ENCODE data around the gene TMEM139. TPM values are rescaled to one million over a fixed set of nuclear protein-coding genes. Genes with fewer than 3 reads are reported as not detected.

The TMEM139 gene
- total RNA-seq, 1 experiment from 2014 or later, result 1.5 TPM

- TF ChIP-seq ZNF512 (CRISPR knock-in tag; IDR thresholded peaks at IDR 0.05; ENCODE audit: borderline replicate concordance) (no peak), JUN (CRISPR knock-in tag; IDR thresholded peaks at IDR 0.05) (no peak), ZNF219 (CRISPR knock-in tag; IDR thresholded peaks at IDR 0.05; ENCODE audit: borderline replicate concordance) (no peak), ESRRA (CRISPR knock-in tag; IDR thresholded peaks at IDR 0.05; ENCODE audit: borderline replicate concordance) (no peak), FOXP1 (CRISPR knock-in tag; IDR thresholded peaks at IDR 0.05; ENCODE audit: borderline replicate concordance) (no peak), NR3C1 (CRISPR knock-in tag; conservative IDR thresholded peaks at IDR 0.05; ENCODE audit: low read depth) (no peak)
These were observed 13.5 kb upstream of the TMEM139 start (continued) for GRCh38 chr7:143271240-143271639.

GRCh38 chr7:143272871-143273270 is 11.9 kb upstream of the TMEM139 start:
- CTCF ChIA-PET, result interaction anchor here (0.9 kb wide), 1 partner anchor 15 kb away, joined by 3 read pairs; the partner anchor contains the start of gene CASP2
- POLR2A ChIA-PET, result interaction anchor here (0.7 kb wide), 1 partner anchor 10 kb away, joined by 5 read pairs; the partner anchor contains the start of gene GSTK1
- H3K27ac Mint-ChIP-seq, result no peak overlapping the region
- ATAC-seq (no peak), DNase-seq (ENCODE audit: low spot score) (no peak)
- H3K36me3 Mint-ChIP-seq, result no peaks in the 10 kb centered on the region; the same call in 1 of the 2 replicates
- TF ChIP-seq NFATC4 (CRISPR knock-in tag; IDR thresholded peaks at IDR 0.05) (no peak), NR1H2 (CRISPR knock-in tag; IDR thresholded peaks at IDR 0.05) (no peak), CDX4 (CRISPR knock-in tag; IDR thresholded peaks at IDR 0.05; ENCODE audit: borderline replicate concordance) (no peak), ELF4 (CRISPR knock-in tag; IDR thresholded peaks at IDR 0.05; ENCODE audit: low read depth) (no peak), ZNF219 (CRISPR knock-in tag; IDR thresholded peaks at IDR 0.05; ENCODE audit: borderline replicate concordance) (no peak), FOXP1 (CRISPR knock-in tag; IDR thresholded peaks at IDR 0.05; ENCODE audit: borderline replicate concordance) (no peak), FOXP4 (CRISPR knock-in tag; IDR thresholded peaks at IDR 0.05) (no peak), E2F1 (CRISPR knock-in tag; IDR thresholded peaks at IDR 0.05) (no peak), NR3C1 (CRISPR knock-in tag; conservative IDR thresholded peaks at IDR 0.05; ENCODE audit: low read depth) (no peak), SOX15 (CRISPR knock-in tag; IDR thresholded peaks at IDR 0.05) (no peak), IRF1 (CRISPR knock-in tag; IDR thresholded peaks at IDR 0.05) (no peak), FOXK1 (CRISPR knock-in tag; IDR thresholded peaks at IDR 0.05) (no peak), OVOL2 (CRISPR knock-in tag; IDR thresholded peaks at IDR 0.05; ENCODE audit: borderline replicate concordance) (no peak)
- TF ChIP-seq, protein P1, sequence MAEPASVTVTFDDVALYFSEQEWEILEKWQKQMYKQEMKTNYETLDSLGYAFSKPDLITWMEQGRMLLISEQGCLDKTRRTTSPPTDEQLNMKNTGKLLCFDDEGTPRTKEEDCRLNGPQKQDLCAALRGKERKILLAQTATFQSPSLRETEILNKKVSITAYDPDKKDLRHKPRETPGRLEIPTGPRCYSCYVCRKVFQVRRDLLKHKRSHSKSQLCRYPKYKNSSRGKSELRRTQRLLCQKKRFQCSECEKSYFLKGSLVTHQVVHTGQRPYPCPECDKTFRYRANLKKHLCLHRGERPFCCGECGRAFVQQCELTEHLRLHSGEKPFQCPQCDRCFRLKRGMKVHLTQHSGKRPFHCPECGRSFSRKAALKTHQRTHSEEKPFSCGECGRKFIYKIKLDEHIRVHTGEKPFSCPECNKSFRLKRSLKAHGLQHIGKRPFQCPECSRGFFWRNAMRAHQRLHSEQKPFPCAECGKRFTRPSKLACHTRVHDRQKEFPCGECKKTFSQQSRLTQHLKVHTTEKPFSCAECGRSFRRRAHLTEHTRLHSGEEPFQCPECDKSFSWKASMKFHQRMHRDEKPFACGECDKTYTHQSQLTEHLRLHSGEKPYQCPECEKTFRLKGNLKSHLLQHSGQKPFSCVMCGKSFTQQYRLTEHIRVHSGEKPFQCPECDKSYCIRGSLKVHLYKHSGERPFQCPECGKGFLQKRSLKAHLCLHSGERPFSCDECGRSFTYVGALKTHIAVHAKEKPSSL (CRISPR knock-in tag; conservative IDR thresholded peaks at IDR 0.05), result no peak
- TF ChIP-seq, protein P2, sequence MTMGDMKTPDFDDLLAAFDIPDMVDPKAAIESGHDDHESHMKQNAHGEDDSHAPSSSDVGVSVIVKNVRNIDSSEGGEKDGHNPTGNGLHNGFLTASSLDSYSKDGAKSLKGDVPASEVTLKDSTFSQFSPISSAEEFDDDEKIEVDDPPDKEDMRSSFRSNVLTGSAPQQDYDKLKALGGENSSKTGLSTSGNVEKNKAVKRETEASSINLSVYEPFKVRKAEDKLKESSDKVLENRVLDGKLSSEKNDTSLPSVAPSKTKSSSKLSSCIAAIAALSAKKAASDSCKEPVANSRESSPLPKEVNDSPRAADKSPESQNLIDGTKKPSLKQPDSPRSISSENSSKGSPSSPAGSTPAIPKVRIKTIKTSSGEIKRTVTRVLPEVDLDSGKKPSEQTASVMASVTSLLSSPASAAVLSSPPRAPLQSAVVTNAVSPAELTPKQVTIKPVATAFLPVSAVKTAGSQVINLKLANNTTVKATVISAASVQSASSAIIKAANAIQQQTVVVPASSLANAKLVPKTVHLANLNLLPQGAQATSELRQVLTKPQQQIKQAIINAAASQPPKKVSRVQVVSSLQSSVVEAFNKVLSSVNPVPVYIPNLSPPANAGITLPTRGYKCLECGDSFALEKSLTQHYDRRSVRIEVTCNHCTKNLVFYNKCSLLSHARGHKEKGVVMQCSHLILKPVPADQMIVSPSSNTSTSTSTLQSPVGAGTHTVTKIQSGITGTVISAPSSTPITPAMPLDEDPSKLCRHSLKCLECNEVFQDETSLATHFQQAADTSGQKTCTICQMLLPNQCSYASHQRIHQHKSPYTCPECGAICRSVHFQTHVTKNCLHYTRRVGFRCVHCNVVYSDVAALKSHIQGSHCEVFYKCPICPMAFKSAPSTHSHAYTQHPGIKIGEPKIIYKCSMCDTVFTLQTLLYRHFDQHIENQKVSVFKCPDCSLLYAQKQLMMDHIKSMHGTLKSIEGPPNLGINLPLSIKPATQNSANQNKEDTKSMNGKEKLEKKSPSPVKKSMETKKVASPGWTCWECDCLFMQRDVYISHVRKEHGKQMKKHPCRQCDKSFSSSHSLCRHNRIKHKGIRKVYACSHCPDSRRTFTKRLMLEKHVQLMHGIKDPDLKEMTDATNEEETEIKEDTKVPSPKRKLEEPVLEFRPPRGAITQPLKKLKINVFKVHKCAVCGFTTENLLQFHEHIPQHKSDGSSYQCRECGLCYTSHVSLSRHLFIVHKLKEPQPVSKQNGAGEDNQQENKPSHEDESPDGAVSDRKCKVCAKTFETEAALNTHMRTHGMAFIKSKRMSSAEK (CRISPR knock-in tag; IDR thresholded peaks at IDR 0.05; ENCODE audit: borderline replicate concordance), result no peak
- H3K9me3 Mint-ChIP-seq, result peaks cover 4% of the 10 kb centered on the region; the same call in 1 of the 2 replicates
- no peaks in the 10 kb centered on the region for H3K4me1 Mint-ChIP-seq
- no peaks in the 10 kb centered on the region; the same call in none of the 2 replicates for H3K27me3 Mint-ChIP-seq (ENCODE audit: low read depth)
- H3K4me3 Mint-ChIP-seq, result no peak overlapping the region
